Lung (tissue), 12 donors: ENCODE data around the gene SEC14L6. TPM values are rescaled to one million over a fixed set of nuclear protein-coding genes. Genes with fewer than 3 reads are reported as not detected.

ENCODE experiments used
- ATAC-seq: fragments of 200-7000 bp; cut with Tn5 transposase; one replicate; pipeline ENCODE4 v1.9.1; 2020; ENCODE audit warnings: moderate number of reproducible peaks; ENCODE audit not compliant: insufficient read depth, low FRiP score
- DNase-seq, 3 donors: peaks; one replicate each; pipeline ENCODE4 v3.0.0-alpha.2; 2013 to 2017
- H3K27ac ChIP-seq, 2 donors: one replicate each; pipeline ENCODE4 v1.5.1; 2013; ENCODE audit warnings: mild to moderate bottlenecking in 2 of 2, moderate library complexity in 2 of 2, control low read depth in 1 of 2, inconsistent platforms in 1 of 2, low read depth in 1 of 2, low read length in 1 of 2
- H3K27me3 ChIP-seq, 3 donors: one replicate each; pipeline ENCODE4 v1.5.1; 2013; ENCODE audit warnings: low read length in 2 of 3; ENCODE audit not compliant: control insufficient read depth in 3 of 3, insufficient read depth in 3 of 3
- H3K36me3 ChIP-seq, 4 donors: one replicate each; pipeline ENCODE4 v1.5.1; 2013; ENCODE audit warnings: low read length in 4 of 4, mild to moderate bottlenecking in 1 of 4, moderate library complexity in 1 of 4; ENCODE audit not compliant: control insufficient read depth in 4 of 4, insufficient read depth in 4 of 4
- H3K4me1 ChIP-seq, 5 donors: one replicate each; pipeline ENCODE4 v1.5.1; 2013; ENCODE audit warnings: low read length in 5 of 5, mild to moderate bottlenecking in 2 of 5, moderate library complexity in 1 of 5; ENCODE audit not compliant: control insufficient read depth in 5 of 5, insufficient read depth in 5 of 5
- H3K4me3 ChIP-seq: one replicate; pipeline ENCODE4 v1.5.1; 2013; ENCODE audit warnings: mild to moderate bottlenecking, control low read depth, moderate library complexity
- H3K9ac ChIP-seq, 2 donors: one replicate each; pipeline ENCODE4 v1.5.1; 2013; ENCODE audit warnings: low read length in 2 of 2, control low read depth in 1 of 2; ENCODE audit not compliant: insufficient read depth in 1 of 2
- H3K9me3 ChIP-seq, 4 donors: one replicate each; pipeline ENCODE4 v1.5.1; 2013; ENCODE audit warnings: low read length in 3 of 4, mild to moderate bottlenecking in 1 of 4, moderate library complexity in 1 of 4; ENCODE audit not compliant: control insufficient read depth in 4 of 4, insufficient read depth in 3 of 4
- CTCF ChIP-seq: IDR thresholded peaks from 2 replicates; pipeline ENCODE4 v1.5.1; 2012; ENCODE audit warnings: mild to moderate bottlenecking; ENCODE audit errors: control extremely low read depth, extremely low read depth
- WGBS, 2 donors: extraction: QIAGEN DNeasy Blood & Tissue Kit; methylation state at CpG; one replicate each; pipeline ENCODE4 v1.1.7; 2013; 5-methylcytosine and 5-hydroxymethylcytosine counted together
- polyA plus RNA-seq, 2 donors: library from polyadenylated mRNA; stranded (reverse); fragments of 200-250 nt; gene quantifications; one replicate each; pipeline ENCODE4 v1.2.1, GENCODE V29; 2013
- total RNA-seq, 2 donors: library from RNA; depleted of rRNA in 1 of 2; stranded (reverse); fragments of >200 nt in 1 of 2; gene quantifications; one replicate each; pipeline ENCODE4 v1.2.1, GENCODE V29; 2014 to 2021
- donor health status: control.
- donor health status: control.
- donor health status: Bipolar disorder and iron deficiency.
- donor health status: healthy.
- donor health status: DM: yes; HTN: yes; CAD: no.

SEC14L6 gene
- total and polyA plus RNA-seq, 4 donors = 0.61 to 12.4 (median 3.6) TPM

DNA sequence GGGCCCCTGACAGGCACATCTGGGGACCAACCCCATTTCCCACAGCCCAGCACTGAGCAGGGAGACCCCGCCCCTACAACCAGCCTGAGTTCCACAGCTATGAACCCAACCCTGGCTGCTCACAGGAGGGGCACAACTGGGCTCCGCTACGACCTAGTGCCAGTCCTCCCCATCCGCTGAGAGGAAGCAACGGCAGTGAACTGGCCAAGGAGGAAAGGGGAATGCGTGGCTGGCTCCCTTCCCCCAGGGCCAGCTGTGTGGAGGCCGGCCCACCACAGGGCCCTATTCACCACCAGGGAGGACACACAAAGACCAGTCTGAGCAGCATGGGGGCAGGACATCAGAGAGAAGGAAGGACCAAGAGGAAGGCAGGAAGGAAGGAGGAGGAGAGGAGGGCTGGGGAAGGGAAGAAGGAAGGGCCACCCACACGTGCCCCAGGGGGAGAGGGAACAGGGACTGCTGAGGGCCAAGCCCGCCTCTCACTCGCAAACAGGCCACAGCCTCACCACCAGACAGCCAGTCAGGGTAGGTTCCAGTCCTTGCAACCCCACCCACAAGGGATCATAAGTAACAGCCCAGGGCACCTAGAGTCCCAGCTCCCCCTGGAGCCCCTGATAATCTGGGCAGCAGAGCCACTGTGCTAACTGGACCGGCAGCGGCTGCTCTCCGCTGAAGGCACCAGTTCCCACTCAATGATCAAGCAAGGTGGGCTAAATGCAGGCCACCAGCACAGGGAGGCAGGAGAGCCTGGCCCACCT is 36.4 kb upstream of the SEC14L6 start:
- no peak for TF ChIP-seq CTCF
- 80 to 83% methylated on average over 13 of the region's 13 CpGs for WGBS, 2 donors
- peaks cover 53 to 96% (median 62%) of the 10 kb centered on the region in 4 donors for H3K36me3 ChIP-seq
- no peaks in the 10 kb centered on the region for H3K27me3 ChIP-seq
- ATAC-seq = no peak
- no peaks in the 10 kb centered on the region for H3K4me1 ChIP-seq
- peak in 2 of 3 donors; percentile 9 to 22 for DNase-seq
- peaks cover 0 to 6% (median 0%) of the 10 kb centered on the region in 4 donors for H3K9me3 ChIP-seq
- H3K27ac ChIP-seq = no peak overlapping the region
- H3K9ac ChIP-seq = no peak overlapping the region
- H3K4me3 ChIP-seq = no peak overlapping the region

DNA sequence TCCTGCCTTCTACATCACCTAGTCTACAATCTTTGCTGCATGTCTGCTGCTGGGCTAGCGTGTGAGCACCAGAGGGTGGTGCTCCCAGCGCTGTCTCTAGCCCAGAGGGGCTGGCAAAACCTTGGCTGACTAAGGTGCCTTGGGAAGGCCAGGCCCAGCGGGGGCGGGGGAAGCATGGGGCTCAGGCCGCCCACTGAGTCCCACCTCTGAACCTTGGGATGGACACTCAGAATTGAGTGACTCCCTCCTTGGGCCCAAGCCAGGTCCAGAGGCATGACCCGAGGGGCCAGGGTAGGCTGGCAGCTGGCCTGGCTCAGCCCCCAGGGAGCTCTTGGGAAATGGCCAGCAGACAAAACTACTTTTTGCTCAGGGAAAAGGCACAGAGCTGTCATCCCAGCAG is 35.5 kb upstream of the SEC14L6 start:
- no peak overlapping the region for H3K27ac ChIP-seq
- no peaks in the 10 kb centered on the region for H3K4me1 ChIP-seq
- H3K4me3 ChIP-seq = no peak overlapping the region
- H3K27me3 ChIP-seq = no peaks in the 10 kb centered on the region
- no peak for ATAC-seq
- no peak overlapping the region for H3K9ac ChIP-seq
- peaks cover 46 to 92% (median 59%) of the 10 kb centered on the region in 4 donors for H3K36me3 ChIP-seq
- H3K9me3 ChIP-seq = peaks cover 0 to 6% (median 0%) of the 10 kb centered on the region in 4 donors
- no peak for TF ChIP-seq CTCF
- 92 to 94% methylated on average over 6 of the region's 6 CpGs for WGBS, 2 donors
- no peak for DNase-seq

- DNase-seq (no peak), ATAC-seq (no peak)
- WGBS, 2 donors = 87 to 94% methylated on average over 6 of the region's 6 CpGs
- no peak for TF ChIP-seq CTCF
- H3K36me3 ChIP-seq = peaks cover 36 to 93% (median 59%) of the 10 kb centered on the region in 4 donors
- H3K4me3 ChIP-seq = no peak overlapping the region
- no peak overlapping the region for H3K9ac ChIP-seq
- H3K9me3 ChIP-seq = peaks cover 0 to 6% (median 0%) of the 10 kb centered on the region in 4 donors
- H3K4me1 ChIP-seq = no peaks in the 10 kb centered on the region
- H3K27ac ChIP-seq = no peak overlapping the region
- no peaks in the 10 kb centered on the region for H3K27me3 ChIP-seq
Observed at GRCh38 chr22:30580896-30581295, 34.4 kb upstream of the SEC14L6 start.
